SW 1271 (cell line): ENCODE measurements around the gene PTGER3.

Source experiments
- DNase-seq, 2 experiments: peaks; one replicate each; lab custom pipeline; 2025; lab: John Stamatoyannopoulos, UW

PTGER3 gene

GRCh38 chr1:71049951-71050598 is 2.5 kb upstream of the PTGER3 start:
- peak in 1 of 2 experiments; percentile 55 for DNase-seq

- no peak for DNase-seq
These were observed 553 bp downstream of the PTGER3 start for GRCh38 chr1:71046891-71047634.

GRCh38 chr1:71045463-71046028 is 2.1 kb downstream of the PTGER3 start:
- DNase-seq, result no peak

- no peak for DNase-seq
These were observed 2.8 kb downstream of the PTGER3 start for GRCh38 chr1:71044833-71045232.

- no peak for DNase-seq
These were observed 4.6 kb downstream of the PTGER3 start for GRCh38 chr1:71043065-71043464.

- DNase-seq, result no peak
These were observed 5.8 kb downstream of the PTGER3 start for GRCh38 chr1:71041806-71042205.

GRCh38 chr1:71039661-71040262 is 7.9 kb downstream of the PTGER3 start:
- no peak for DNase-seq

- no peak for DNase-seq
These were observed 8.7 kb downstream of the PTGER3 start for GRCh38 chr1:71038942-71039341.

GRCh38 chr1:71037829-71038620 is 9.6 kb downstream of the PTGER3 start:
- DNase-seq, result no peak

GRCh38 chr1:71037066-71037465 is 10.6 kb downstream of the PTGER3 start:
- DNase-seq, result no peak

GRCh38 chr1:71033136-71033535 is 14.5 kb downstream of the PTGER3 start:
- DNase-seq, result no peak

GRCh38 chr1:71031426-71031825 is 16.2 kb downstream of the PTGER3 start:
- DNase-seq, result no peak

GRCh38 chr1:71030026-71030425 is 17.6 kb downstream of the PTGER3 start:
- DNase-seq, result no peak

- no peak for DNase-seq
These were observed 18.6 kb downstream of the PTGER3 start for GRCh38 chr1:71028981-71029380.

- no peak for DNase-seq
These were observed 19.6 kb downstream of the PTGER3 start for GRCh38 chr1:71027991-71028390.

GRCh38 chr1:71026093-71026492 is 21.5 kb downstream of the PTGER3 start:
- no peak for DNase-seq

- no peak for DNase-seq
These were observed 24.1 kb downstream of the PTGER3 start for GRCh38 chr1:71023515-71023914.

GRCh38 chr1:71019233-71019969 is 28.2 kb downstream of the PTGER3 start:
- DNase-seq, result no peak

- DNase-seq, result no peak
These were observed 28.8 kb downstream of the PTGER3 start for GRCh38 chr1:71018791-71019190.

GRCh38 chr1:71015745-71016144 is 31.9 kb downstream of the PTGER3 start:
- DNase-seq, result no peak

GRCh38 chr1:71014178-71014579 is 33.4 kb downstream of the PTGER3 start:
- no peak for DNase-seq
